NOMO-1 treated with dmso at 0.1 percent for 144 hours (cell line): ENCODE results near the gene MEOX1.
"Not testable (repeated sequence)": the region's sequence is repeated elsewhere in the genome, so short reads cannot be mapped to it uniquely, and the experiment has no call there.

Experiments
- DNase-seq: peaks from one replicate; lab custom pipeline; 2025; ENCODE audit not compliant: unreplicated experiment; lab: John Stamatoyannopoulos, UW

Gene MEOX1

GRCh38 chr17:43661699-43662412, at the start of gene MEOX1:
TSS of gene MEOX1 (minus strand) at chr17:43661922. CDS start at chr17:43661534, 388 bp downstream.
- DNase-seq = no peak

DNA sequence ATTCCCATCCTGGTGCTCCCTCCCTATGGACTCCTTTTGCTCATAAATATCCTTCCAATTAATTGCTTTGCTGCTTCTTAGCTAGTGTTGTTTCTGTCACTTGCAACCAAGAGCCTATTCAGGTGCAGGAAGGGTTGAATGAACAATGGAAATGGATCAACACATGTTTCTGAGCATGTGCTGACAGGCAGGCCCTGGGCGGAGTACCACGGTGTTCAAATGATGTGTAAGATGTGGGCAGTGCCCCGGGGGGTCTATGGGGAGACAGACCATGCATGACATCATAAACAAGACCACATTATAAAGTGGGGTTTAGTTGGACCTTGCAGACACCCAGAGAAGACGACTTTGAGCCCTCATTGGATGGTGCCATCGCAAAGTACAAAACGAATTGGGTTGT, 48.4 kb upstream of the MEOX1 start:
- DNase-seq = no peak

- no peak for DNase-seq
These were observed 47.5 kb upstream of the MEOX1 start for GRCh38 chr17:43709210-43709609.

- DNase-seq = no peak
These were observed 45.5 kb upstream of the MEOX1 start for GRCh38 chr17:43707184-43707583.

DNA sequence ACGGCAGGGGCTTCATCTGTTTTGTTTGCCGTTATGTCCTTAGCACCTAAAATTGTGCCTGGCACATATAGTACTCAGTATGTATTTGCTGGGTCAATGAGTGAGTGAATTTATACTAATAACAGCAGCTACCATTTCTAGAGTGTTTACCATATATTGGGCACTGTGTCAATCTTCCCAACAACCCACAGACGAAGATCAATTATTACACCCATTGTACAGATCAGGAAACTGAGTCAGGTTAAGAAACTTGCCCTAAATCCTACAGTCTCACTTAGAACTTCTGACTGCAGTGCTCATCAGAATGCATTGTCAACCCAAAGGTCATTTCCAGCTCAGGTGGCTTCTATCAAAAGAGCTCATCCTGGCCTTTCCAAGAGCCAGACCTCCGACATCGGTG, 44.5 kb upstream of the MEOX1 start:
- DNase-seq = no peak

DNA sequence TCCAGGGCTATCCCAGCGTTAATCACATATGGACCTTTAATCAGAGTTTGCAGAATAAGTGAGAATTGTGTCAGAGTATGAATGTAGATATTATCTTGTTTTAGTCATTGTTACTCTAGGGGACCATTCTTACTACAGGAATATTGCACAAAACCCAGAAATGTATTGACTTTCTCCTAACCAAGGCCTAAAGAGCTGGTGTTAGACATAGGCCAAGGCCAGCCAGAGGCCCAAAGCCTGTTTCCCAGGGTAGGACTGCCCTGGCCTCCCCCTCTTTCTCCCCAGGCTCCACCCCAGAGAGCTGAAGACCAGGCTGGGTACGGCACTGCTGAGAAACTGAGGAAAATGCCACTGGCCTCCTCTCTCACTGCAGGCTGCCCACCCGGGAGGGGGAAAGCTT, 41.9 kb upstream of the MEOX1 start:
- DNase-seq = no peak

DNA sequence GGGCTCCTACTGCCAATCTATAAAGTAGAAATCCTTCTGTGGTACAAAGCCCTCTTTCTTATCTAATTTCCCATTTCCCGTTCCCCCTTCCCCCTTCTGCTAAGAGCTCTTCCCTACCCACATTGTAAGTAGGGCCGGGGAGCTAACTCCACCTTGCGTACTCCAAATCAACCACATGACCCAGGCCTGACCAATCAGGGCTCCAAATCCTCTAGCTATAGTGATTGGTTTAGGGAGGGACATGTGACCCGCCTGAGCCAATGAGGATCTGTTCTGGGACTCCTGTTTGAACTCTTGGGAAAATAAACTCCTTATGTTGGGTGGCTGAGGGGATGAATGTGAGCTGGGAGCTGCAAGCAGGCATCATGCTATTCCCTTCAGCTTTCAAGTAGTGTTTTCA, 40.9 kb upstream of the MEOX1 start:
- no peak for DNase-seq

DNA sequence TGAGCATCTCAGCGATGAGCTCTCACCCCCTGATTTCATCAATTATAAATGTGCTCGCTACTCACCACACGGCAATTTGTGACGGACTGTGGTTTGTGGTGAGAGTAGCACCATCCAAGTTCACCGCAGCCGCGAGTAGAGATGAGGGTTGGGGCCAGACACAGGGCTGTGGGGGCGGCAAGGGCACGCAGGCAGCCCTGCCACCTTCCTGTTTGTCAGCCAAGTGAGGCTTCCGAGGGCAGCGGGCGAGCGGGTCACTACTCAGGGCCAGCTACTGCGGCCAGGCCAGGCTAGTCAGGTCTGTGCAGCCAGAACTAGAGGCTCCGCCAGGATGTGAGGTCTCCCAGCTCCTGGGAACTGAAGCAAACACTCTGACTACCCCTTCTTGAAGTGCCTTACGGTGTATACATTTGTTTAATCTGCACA, 39.6 kb upstream of the MEOX1 start:
- DNase-seq = peak; percentile 91

DNA sequence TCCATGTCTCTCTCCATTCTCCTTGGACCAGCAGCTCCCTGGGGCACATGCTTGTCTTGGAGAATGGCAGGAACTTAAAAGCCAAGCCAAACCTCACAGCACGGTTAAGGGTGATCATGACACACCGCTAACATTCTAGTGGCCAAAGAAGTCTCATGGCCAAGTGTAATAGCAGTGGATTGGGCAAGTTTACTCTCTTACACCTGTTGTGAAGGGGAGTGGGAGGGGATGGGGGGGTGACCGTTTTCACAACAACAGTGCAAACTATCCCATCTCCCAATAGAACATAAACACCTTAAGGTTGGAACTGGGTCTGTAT, 37.7 kb upstream of the MEOX1 start:
- no peak for DNase-seq

DNA sequence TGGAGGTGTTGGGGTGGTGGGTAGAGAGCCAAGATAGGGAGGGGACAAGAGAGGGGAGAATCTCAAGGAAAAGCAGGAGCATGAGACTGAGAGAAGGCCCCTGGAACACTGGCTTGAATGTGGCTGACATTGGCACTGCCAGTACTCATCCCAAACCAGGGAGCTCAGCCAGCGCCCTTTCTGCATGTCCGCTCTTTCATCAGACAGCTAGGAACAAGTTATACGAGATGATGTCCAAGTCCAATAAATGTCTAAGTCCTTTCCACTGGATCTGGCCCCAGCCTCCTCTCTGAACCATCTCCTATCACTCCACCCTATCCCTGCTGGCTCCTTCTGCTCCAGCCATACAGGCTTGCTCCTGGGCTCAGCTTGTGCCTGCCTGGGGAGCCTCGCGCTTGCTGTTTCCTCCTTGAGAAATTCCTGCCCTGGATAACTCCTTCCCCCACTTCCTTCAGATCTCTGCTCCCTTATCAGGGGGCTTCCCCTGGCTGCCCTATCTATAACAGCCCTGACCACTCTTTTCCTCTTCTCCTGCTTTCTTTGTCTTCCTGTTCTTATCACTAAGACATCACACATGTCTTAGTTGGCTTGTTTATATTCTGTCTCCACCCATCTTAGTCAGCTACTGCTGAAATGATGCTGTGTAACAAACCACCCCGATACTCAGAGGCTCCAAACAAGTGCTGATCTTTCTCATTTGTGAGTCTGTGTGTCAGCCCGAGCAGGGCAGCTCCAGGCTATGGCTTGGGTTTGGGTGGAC, 37.1 kb upstream of the MEOX1 start:
- DNase-seq = no peak

- no peak for DNase-seq
These were observed 36.2 kb upstream of the MEOX1 start for GRCh38 chr17:43697937-43698336.

GRCh38 chr17:43696891-43697290, 35.2 kb upstream of the MEOX1 start:
- no peak for DNase-seq

- DNase-seq = no peak
These were observed 34.5 kb upstream of the MEOX1 start for GRCh38 chr17:43695970-43696865.

DNA sequence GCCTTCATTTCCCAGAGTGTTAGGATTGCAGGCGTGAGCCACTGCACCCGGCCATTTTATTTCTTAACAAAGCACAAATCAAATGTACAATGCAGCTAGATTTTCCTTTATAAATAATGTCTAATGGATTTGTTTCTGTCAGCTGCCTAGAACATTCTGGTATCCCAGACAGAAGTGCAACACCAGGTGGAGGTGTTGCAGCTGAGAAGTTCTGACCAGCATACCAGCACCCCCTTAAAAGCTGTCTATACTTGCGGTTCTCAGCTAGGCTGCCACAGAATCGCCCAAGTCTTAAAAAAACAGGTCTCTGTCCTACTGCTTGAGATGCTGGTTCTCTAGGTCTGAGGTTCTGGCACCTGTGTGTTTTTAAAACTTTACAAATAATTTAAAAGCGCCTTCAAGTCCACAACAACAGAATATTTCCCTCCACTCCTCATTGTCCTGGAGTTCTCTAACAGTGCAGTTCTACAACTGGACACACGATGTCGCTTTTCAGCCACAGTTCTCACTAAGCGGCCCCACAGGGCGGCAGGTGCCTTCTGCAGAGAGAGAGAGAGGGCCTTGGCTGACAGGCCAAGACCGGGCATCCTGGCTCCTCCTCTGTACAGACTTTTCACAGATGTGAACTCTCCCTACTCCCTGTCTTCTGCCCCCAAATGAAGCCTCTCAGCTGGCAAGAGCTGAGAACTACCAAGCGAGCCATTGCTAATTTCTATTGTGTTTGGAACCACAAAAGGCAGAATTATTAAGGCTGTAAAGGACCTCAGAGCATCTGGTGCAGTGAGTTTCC, 32.6 kb upstream of the MEOX1 start:
- DNase-seq = peak; percentile 70

DNA sequence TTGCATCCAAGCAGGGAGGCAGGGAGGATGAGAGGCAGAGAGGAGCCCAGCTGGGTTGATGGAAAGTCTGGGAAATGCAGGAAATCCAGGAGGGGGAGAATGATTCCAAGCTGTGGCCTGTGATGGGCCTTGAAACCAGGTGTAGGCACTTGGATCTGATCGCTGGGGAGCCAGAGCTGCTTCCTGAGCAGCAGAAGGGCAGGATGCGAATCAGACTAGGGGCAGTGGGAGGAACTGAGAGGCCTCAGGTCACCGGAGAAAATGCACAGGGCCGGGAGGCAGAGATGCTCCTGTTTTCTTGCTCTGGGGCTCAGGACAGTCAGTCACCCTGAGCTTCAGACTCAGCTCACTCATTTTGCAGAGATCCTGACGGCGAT, 29.6 kb upstream of the MEOX1 start:
- no peak for DNase-seq

GRCh38 chr17:43690624-43691316, 29.0 kb upstream of the MEOX1 start:
- DNase-seq = no peak

DNA sequence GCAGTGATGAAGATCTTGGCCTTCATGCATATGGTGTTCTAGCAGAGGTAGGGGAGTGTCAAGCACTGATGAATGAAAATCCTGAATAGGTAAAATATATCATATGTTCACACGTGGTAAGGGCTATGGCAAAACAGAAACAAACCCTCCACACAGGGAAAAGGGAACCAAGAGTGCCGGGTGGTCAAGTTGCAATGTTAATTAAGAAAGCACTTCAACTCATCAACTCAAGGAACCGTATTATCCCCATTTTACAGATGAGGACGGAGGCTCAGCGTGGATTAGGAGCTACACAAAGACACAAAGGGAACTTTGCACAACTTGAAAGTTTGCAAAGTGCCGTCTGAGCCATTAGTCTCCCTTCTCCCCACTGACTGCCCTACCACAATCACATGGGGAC, 28.1 kb upstream of the MEOX1 start:
- DNase-seq = no peak

DNA sequence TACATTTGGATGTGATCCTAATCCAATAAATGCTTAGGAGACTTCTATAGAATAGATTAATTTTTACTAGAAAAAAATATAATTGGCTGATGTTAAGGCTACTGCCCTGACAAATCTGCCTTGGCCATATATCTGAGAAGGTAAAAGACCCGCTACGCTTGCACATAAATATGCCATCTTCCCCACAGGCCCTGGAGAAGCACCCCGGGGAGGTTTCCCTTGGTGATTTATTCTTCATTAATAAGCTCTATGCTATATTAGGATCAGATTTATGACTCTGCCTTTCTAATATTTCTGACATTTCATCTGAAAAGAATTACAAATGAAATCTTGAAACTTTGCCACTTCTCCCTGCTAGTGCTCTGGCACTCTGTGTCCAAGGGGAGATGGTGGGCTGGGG, 27.4 kb upstream of the MEOX1 start:
- DNase-seq = no peak

GRCh38 chr17:43686957-43687356, 25.2 kb upstream of the MEOX1 start:
- not testable (repeated sequence) for DNase-seq

GRCh38 chr17:43683928-43684653, 22.4 kb upstream of the MEOX1 start:
- DNase-seq = no peak
